Measurements from ENCODE around the gene ABHD15.

GRCh38 chr17:29591737-29592608, 25.1 kb upstream of the ABHD15 start:
- TF ChIP-seq POLR2A (IDR thresholded peaks at IDR 0.05; ENCODE audit: borderline replicate concordance, extremely low read depth, insufficient read depth, insufficient read length) (peak; percentile 29), CTCF (IDR thresholded peaks at IDR 0.05 in 2 of 3, conservative IDR thresholded peaks at IDR 0.05 in 1 of 3; ENCODE audit: borderline replicate concordance in 1 of 3, insufficient read depth in 1 of 3, low read depth in 2 of 3, low read length in 2 of 3) (peak; percentile 91 to 98 (median 93)), REST (IDR thresholded peaks at IDR 0.05; ENCODE audit: low read depth) (no peak), ZNF274 (IDR thresholded peaks at IDR 0.05; ENCODE audit: low read depth, low read length) (no peak), EZH2phosphoT487 (IDR thresholded peaks at IDR 0.05; ENCODE audit: borderline replicate concordance) (no peak)

Measured in HCT116 (cell line).